Lower leg skin (tissue), 4 donors: ENCODE measurements around the gene MAP7. TPM values are rescaled to one million over a fixed set of nuclear protein-coding genes. Genes with fewer than 3 reads are reported as not detected.

Experiments used
- DNase-seq, 2 donors: peaks; one replicate each; pipeline ENCODE4 v3.0.0-alpha.2; 2019; ENCODE audit warnings: low spot score in 2 of 2
- H3K4me3 ChIP-seq: fragments of 200-600 bp; sonication (generic); 2 replicates; pipeline ENCODE4 v1.5.1; 2017; ENCODE audit warnings: mild to moderate bottlenecking, low read depth; ENCODE audit not compliant: poor library complexity, severe bottlenecking
- CTCF ChIP-seq, 3 donors: fragments of 450-650 bp; IDR thresholded peaks; one replicate each; pipeline ENCODE4 v1.5.1; 2016; ENCODE audit warnings: antibody characterized with exemption in 3 of 3, mild to moderate bottlenecking in 3 of 3, moderate library complexity in 2 of 3
- POLR2A ChIP-seq, 2 donors: fragments of 450-650 bp; IDR thresholded peaks; one replicate each; pipeline ENCODE4 v1.6.1; 2016 to 2017; ENCODE audit warnings: antibody characterized with exemption in 2 of 2, mild to moderate bottlenecking in 1 of 2, moderate library complexity in 1 of 2
- WGBS, 2 donors: methylation state at CpG; one replicate each; pipeline ENCODE4 v1.1.5; 2018; 5-methylcytosine and 5-hydroxymethylcytosine counted together
- intact Hi-C: fragments of 100-400 bp; cut with DNase I; formaldehyde crosslinking; loops from one replicate; pipeline ENCODE4 v1.15.0; 2023; ENCODE audit warnings: low total_unique reads
- total RNA-seq, 4 donors: library from RNA; depleted of rRNA; stranded (reverse); fragments of >200 nt; gene quantifications; one replicate each; pipeline ENCODE4 v1.1.0, GENCODE V29; 2016

The MAP7 gene
- total RNA-seq, 4 donors from 2014 or later = 32.5 to 41.8 (median 39.0) TPM

GRCh38 chr6:136467186-136467585 is 83.0 kb downstream of the MAP7 start:
- 90 to 95% methylated on average over 1 of the region's 1 CpG for WGBS, 2 donors
- H3K4me3 ChIP-seq = no peak overlapping the region
- DNase-seq = no peak
- intact Hi-C loops = no loop called here
- TF ChIP-seq POLR2A (IDR thresholded peaks at IDR 0.05) = no peak
- no peak for TF ChIP-seq CTCF (IDR thresholded peaks at IDR 0.05)

DNA sequence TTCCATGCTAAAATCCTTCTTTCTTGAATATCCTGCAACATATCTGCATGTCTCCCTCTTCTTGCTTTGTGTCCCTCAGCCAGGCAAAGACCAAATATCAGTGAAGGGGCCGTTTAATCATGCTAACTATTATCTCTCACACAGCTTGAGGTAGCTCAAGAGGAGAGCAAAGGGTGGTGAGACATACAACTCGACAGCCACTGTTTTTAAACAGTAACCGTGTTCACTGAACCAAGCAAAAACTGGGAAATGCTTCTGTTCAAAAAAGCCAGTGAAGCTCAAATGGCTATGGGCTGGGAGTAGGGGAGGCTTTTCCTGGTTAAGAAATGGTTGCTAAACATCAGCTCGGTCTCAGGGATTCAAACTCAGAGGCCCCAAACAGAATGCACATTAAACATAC is 83.4 kb downstream of the MAP7 start:
- TF ChIP-seq POLR2A (IDR thresholded peaks at IDR 0.05) (no peak), CTCF (IDR thresholded peaks at IDR 0.05) (no peak)
- DNase-seq = no peak
- H3K4me3 ChIP-seq = no peak overlapping the region
- intact Hi-C loops = no loop called here
- WGBS, 2 donors = 71 to 73% methylated on average over 4 of the region's 4 CpGs

DNA sequence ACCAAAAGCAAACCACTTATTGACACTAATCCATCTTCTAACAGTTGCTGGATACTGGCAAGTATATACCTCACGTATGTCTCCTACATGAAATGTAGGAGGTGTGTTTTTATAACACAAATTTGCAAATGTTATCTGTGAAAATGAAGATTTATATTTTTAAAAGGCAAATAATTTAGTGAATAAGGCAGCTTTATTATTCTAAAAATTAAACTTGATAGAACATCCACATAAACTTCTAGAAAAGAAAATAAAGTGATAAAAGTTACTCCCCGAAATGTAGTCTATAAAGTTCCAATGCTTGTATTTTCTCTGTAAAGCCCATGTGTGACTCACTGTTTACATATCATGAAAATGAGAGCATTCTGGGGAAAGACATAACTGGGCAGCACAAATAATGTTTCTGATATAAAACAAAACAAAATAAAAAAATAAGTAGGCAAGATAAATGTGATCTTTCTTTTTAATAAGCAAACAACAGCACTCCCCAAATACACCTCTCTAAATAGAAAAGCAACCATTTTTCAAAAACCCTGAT is 84.4 kb downstream of the MAP7 start:
- no peak for DNase-seq
- intact Hi-C loops = no loop called here
- 90 to 93% methylated on average over 2 of the region's 2 CpGs for WGBS, 2 donors
- no peak overlapping the region for H3K4me3 ChIP-seq
- TF ChIP-seq POLR2A (IDR thresholded peaks at IDR 0.05) = no peak
- no peak for TF ChIP-seq CTCF (IDR thresholded peaks at IDR 0.05)

- TF ChIP-seq POLR2A (IDR thresholded peaks at IDR 0.05) = no peak
- TF ChIP-seq CTCF (IDR thresholded peaks at IDR 0.05) = no peak
- intact Hi-C loops = no loop called here
- WGBS, 2 donors = 86 to 92% methylated on average over 4 of the region's 4 CpGs
- no peak for DNase-seq
- H3K4me3 ChIP-seq = no peak overlapping the region
Observed at GRCh38 chr6:136464874-136465273, 85.3 kb downstream of the MAP7 start.

- intact Hi-C loops = no loop called here
- TF ChIP-seq POLR2A (IDR thresholded peaks at IDR 0.05) = no peak
- no peak for DNase-seq
- 85 to 92% methylated on average over 2 of the region's 2 CpGs for WGBS, 2 donors
- H3K4me3 ChIP-seq = no peak overlapping the region
Observed at GRCh38 chr6:136464148-136464547, 86.1 kb downstream of the MAP7 start.

DNA sequence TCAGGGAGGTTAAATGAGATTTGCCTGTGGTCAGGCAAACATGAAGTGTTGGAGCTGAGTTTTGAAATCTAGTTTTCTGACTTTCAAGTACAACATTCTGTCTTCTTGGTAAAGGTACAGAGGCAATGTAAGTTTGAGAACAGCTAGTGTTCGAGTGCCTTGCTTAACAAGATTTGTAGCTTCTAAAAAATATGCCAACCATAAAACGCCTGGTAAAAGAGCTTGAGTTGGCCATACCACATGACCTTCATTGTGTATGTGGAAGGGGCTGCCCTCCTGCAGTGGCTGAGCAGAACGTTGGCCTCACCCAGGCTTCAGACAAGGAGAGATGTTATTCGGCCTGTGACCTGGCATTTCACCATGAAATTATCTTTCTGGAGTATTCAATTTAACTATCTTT is 86.5 kb downstream of the MAP7 start:
- DNase-seq = no peak
- intact Hi-C loops = no loop called here
- 59 to 61% methylated on average over 4 of the region's 4 CpGs for WGBS, 2 donors
- TF ChIP-seq POLR2A (IDR thresholded peaks at IDR 0.05) (no peak), CTCF (IDR thresholded peaks at IDR 0.05) (no peak)
- no peak overlapping the region for H3K4me3 ChIP-seq
